GM19099 (cell line): Measurements from ENCODE around the gene SPATA45.

Experiments
- POLR2A ChIP-seq: IDR thresholded peaks from 3 replicates; pipeline ENCODE4 v1.6.1; 2011; ENCODE audit warnings: low read depth; ENCODE audit not compliant: insufficient read length; ENCODE audit errors: extremely low read depth

SPATA45 gene

DNA sequence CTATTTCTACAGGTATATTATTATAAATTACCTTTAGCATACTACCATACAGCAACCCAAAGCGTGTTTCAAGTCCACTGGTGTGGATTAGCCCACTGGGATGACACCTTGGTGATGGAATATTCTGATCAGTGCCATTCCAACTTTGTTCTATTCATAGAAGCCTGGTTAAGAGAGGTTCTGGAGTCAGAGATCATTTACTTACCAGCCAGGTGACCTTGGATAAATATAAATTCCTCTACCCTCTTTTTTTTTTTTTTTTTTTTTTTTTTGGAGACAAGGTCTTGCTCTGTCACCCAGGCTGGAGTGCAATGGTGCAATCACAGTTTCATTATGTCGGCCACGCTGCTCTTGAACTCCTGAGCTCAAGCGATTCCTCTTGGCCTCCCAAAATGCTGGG is at the start of gene SPATA45:
TSS of gene SPATA45 (minus strand) at position 101 of the 400 bp plus-strand sequence. CDS start 11,500 bp downstream, outside the sequence.
- no peak for TF ChIP-seq POLR2A

DNA sequence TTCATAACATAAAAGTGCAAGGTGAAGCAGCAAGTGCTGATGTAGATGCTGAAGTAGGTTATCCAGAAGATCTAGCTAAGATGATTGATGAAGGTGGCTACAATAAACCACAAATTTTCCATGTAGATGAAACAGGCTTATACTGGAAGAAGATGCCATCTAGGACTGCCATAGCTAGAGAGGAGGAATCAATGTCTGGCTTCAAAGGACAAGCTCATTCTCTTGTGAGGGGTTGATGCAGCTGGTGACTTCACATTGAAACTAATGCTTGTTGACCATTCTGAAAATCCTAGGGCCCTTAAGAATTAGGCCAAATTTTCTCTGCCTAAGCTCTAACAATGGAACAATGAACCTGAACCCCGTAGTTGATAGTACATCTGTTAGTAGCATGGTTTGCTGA is 44.7 kb upstream of the SPATA45 start:
- no peak for TF ChIP-seq POLR2A

DNA sequence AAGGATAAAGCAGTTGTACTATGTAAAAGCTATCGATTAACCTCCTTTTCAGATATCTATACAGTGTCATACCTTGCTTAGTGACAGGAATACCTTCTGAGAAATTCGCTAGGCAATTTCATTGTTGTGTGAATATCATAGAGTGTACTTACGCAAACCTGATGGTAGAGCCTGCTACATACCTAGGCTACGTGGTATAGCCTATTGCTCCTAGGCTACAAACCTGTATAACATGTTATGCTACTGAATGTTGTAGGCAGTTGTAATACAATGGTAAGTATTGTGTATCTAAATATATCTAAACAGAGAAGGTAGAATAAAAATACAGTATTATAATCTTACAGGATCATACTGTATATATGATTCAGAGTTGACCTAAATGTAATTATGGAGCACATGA is 37.1 kb upstream of the SPATA45 start:
- TF ChIP-seq POLR2A, result no peak

DNA sequence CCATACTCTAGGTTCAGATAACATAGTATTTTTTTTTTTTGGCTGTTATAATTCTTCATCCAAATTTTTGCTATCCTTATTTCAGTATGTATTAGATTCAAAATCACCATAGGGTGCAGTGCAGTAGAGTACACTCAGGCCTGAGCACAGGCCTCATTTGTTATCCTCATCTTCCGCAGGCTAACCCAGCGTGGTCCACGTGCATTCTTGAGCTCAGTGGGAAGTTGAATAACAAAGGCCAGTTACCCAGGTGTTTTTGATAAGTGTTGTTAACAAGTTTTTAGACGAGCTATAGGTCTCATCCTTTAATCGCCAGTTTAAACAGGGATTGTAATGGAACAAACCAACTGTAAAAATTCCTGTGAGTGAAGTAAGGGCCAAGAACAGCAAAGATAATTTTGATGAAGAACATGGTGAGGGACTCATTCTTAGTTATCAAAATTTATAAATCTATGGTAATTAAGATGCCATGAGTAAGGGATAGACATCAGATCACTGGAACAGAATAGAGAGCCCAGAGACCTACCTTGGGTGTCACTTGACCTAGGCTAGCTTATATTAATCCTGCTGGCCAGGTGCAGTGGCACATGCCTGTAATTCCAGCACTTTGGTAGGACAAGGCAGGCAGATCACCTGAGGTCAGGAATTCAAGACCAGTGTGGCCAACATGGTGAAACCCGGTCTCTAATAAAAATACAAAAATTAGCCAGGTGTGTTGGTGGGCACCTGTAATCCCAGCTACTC is 32.7 kb upstream of the SPATA45 start:
- no peak for TF ChIP-seq POLR2A

DNA sequence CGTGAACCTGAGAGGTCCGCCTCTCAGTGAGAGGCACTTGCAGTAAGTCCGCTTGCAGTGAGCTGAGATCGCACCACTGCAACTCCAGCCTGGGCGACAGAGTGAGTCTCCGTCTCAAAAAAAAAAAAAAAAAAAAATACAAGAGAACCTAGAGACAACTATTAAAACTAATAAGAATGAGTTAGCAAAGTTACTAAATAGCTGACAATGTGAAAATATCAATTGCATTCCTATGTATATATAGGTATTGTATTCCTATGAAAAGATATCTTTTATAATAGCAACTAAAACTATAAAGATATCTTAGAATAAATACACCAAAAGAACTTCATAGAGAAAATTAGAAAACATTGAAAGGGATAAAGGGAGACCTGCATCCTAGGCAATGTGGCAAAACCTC is 31.0 kb upstream of the SPATA45 start:
- TF ChIP-seq POLR2A, result no peak

DNA sequence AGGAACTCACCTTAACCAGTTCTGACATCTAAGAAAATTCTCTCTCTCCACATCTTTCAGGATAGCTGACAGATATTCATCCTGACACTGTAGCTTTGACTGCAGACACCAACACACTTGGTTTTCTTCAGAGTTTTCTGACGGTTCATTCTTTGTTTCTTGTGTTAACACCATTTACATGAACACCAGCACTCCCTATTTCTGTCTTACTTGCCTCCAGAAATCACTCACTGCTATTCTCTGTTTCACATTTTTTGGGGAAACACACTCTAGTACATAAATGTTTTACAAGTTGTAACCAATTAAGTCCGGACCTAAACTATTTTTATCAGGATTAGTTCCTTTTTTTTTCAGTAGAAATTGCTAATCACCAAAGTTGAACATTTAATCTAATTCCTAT is 26.1 kb upstream of the SPATA45 start:
- peak; percentile 42 for TF ChIP-seq POLR2A

DNA sequence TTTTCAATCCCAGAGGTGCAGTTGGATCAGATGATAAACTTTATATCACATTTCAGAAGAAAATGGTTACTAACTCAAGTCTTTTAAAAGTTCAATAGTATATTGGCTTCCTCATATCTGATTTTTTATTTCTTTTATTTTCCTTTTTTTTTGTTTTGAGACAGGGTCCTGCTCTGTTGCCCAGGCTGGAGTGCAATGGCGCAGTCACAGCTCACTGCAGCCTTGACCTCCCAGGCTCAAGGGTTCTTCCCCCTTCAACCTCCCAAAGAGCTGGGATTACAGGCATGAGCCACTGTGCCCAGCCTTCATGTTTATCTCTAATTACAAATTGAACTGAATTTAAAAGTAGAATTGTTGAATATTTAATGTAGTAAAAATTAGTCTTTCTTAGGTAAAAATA is 24.5 kb upstream of the SPATA45 start:
- TF ChIP-seq POLR2A, result no peak

DNA sequence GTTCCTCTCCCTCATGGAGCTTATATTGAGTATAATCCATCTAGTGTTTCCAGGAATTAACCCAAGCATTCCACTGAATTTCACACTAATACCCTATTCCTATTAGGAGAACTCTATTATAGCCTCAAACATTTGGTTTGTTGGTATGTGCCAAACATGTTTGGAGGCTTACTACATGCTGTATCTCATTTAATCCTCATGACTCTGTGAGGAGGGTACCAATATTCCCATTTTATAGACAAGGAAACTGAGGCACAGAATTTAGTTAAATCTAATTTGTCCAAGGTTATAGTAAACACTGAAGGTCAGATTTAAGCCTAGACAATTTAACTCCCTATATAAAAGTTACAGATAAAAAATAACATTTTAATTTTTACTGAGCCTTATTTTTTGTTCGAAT is 19.7 kb upstream of the SPATA45 start:
- no peak for TF ChIP-seq POLR2A

DNA sequence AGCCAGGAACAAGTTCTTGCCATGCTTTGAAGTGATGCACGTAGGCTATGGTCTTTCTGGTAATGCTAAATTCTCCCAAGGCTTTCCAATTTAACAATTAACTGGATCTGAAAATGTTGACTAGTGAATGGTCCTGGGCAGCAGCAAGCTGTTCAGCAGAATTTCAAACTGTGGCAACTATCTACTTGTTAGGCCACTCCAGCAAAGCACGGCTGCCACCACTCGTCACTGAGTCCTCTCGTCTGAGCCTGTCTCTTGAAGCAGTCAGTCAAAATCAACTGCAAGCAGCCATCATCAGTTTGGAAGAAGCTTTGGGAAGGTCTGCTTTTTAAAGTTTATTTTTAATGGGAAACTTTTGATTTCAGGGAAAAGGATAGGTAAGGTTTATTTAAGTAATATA is 16.8 kb upstream of the SPATA45 start:
- TF ChIP-seq POLR2A, result no peak

DNA sequence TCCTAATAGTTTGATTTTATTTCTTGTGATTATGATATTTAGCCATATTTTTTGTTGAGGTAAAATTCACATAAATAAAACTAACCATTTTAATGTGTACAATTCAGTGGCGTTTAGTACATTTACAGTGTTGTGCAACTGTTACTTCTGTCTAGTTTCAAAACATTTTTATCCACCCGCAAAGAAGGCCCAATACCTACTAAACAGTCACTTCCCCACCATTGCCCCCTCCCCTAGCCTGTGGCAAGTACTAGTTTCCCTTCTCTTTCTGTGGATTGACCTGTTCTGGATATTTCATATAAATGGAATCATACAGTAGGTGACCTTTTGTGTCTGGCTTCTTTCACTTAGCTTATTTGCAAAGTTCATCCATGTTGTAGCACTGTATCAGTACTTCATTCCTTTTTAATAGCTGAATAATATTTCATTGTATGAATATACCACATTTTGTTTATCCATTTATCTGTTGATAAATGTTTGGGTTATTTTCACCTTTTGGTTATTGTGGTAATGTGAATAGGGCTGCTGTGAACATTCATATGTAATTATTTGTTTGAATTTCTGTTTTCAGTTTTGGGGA is 14.8 kb upstream of the SPATA45 start:
- TF ChIP-seq POLR2A, result no peak

DNA sequence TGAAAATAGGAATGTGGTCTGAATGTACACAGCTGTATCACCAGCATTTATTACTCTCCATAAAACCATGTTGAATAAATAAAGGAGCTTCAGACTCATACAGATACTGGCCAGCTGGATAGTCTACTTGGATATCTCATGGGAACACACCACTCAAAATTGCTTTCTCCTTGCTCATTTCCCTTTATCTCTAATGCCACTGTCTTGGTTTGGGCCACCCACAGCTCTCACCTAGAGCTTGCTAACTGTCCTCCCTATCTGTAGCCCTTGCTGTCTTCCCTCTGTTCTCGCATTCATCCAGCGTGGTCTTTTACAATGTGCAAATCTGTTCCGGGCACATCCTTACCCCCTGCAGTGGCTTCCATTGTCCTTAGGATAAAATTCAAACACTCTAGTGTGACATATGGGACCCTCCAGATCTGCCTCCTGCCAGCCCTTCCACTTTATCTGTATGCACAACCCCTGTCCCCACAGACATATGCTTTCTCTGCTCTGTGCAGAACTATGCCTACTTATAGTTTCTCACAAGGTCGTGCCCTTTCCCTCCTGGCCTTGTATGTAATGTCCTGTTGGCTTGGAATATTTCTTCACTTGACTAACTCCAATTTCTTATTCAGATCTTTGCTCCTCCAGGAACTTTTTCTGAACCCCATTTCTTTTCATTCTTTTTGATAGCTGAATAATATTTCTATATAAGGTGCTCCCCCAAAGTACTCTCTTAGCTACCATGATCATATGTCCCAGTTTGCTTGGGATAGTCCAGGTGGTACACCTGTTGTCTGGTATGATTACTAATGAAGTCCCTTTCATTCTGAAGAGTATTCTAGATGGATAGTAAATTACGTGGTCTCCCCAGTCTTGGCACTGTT is 13.5 kb upstream of the SPATA45 start:
- no peak for TF ChIP-seq POLR2A

DNA sequence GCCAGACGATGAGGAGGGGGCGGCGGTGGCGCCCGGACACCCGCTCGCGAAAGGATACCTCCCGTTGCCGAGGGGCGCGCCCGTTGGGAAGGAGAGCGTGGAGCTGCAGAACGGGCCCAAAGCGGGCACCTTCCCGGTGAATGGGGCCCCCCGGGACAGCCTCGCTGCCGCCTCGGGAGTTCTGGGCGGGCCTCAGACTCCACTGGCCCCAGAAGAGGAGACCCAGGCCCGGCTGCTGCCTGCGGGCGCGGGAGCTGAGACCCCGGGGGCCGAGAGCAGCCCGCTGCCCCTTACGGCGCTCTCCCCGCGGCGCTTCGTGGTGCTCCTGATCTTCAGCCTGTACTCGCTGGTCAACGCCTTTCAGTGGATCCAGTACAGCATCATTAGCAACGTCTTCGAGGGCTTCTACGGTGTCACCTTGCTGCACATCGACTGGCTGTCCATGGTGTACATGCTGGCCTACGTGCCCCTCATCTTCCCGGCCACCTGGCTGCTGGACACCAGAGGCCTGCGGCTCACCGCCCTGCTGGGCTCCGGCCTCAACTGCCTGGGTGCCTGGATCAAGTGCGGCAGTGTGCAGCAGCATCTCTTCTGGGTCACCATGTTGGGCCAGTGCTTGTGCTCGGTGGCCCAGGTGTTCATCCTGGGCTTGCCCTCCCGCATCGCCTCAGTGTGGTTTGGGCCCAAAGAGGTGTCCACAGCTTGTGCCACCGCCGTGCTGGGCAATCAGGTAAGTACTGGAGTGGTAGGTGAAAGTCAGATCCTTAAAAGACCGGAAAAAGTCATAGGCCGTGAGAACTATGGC is 11.2 kb upstream of the SPATA45 start:
- no peak for TF ChIP-seq POLR2A

DNA sequence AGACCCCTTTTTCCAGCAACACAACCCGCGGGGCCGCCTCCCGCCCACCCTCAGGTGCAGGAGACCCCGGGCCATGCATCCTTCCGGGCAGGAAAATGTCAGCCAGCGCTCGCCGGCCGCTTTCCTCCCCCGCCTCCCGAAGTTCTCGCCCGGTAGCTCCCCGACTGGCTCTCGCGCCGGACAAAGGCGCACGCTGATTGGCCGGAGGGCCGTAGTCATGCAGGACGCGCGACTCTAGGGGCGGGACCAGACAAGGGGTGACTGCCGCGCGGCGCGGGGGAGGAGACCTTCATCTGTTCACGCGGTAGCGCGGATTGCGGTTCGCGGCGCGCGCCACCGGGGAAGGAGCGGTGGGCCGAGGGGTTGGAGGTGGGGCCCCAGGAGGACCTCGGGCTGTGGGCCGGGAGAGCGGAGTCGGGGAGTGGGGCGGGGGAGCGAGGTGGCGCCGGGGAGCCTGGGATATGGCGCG is 10.6 kb upstream of the SPATA45 start, which contains the start of gene FLVCR1:
TSS of gene FLVCR1 (plus strand) at position 284 of the 469 bp plus-strand sequence. CDS start at position 462, 178 bp downstream.
- TF ChIP-seq POLR2A, result peak; percentile 74

DNA sequence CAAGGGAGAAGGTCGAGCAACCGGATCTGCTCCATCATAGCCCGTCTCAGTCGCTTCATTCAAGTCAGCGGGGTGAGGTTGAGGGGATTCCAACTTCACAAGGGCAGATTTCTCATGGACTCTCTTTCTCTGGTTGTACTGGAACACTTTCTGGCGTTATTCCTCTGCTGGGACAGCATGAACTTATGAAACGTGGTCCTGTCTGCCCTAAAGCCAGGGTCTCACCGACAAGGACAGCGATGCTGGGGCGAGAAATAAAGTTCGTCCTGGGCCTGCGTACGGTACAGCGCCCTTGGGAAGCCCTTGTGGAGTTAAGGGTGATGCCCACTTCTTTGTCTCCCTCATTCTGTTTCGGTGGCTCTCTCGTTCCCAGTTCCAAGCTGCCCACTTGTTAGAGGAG is 9.3 kb upstream of the SPATA45 start:
- TF ChIP-seq POLR2A, result no peak

DNA sequence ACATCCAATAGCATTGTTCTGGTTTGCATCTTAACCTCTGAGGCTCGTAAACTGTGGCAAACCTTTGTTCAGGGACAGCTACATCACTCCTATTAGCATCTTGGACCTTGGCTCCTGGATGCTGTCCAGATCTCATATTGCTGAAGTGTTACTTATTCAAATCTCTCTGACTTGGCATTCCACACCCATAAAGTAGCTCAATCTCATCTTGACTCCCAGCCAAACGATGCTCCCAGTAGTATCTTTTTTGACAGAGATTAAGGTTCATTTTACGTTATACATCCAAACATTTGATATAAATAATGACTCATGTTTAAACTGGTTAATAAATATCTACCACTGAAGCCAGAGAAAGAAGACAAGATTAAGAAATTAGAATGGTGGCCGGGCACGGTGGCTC is 6.2 kb upstream of the SPATA45 start:
- no peak for TF ChIP-seq POLR2A
